GM12875 (cell line): Measurements from ENCODE around the gene SVIL.
"Not testable (repeated sequence)": the region's sequence is repeated elsewhere in the genome, so short reads cannot be mapped to it uniquely, and the experiment has no call there.

Experiments used
- H3K4me3 ChIP-seq: one replicate; pipeline ENCODE4 v1.5.1; 2011; ENCODE audit warnings: low read depth, low read length, control low read depth
- TF ChIP-seq, protein P1 (sequence below): IDR thresholded peaks from 2 replicates; pipeline ENCODE4 v1.5.1; 2011; ENCODE audit warnings: low read depth, mild to moderate bottlenecking, control low read depth, inconsistent platforms, low read length, moderate library complexity, borderline replicate concordance; ENCODE audit not compliant: insufficient read depth

The SVIL gene

DNA sequence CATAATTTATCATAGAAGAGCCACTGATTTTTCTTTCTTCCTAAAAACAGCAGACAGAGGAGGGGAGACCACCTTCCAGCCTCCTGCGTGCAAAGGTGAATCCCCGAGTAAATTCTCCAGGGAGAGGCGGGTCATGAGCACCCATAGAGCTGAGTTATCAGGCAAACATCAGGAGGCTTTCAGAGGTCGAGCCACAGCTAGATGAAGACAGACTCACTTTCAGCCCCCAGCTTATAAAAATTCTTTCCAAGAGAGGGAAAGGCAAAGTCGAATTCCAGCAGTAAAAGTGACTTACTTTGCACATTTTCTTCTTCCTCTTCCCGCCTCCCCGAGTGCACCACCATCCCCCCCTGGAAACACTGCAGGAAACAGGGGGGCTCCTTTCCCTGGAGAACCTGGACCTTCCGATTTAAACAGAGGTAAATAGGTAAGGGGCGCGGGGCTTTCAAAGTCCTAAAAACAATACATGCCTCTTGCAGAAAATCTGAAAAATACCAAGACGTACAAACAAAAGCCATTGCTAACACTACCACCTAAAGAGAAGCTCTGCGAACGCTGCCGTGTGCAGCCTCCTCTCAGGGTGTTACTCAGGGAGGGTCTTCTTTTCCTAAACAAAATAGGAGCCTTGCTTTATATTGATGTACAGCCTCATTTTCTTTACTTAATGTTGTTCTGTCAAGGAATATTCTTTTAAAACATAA lies 163.8 kb downstream of the SVIL start:
- TF ChIP-seq, protein P1, sequence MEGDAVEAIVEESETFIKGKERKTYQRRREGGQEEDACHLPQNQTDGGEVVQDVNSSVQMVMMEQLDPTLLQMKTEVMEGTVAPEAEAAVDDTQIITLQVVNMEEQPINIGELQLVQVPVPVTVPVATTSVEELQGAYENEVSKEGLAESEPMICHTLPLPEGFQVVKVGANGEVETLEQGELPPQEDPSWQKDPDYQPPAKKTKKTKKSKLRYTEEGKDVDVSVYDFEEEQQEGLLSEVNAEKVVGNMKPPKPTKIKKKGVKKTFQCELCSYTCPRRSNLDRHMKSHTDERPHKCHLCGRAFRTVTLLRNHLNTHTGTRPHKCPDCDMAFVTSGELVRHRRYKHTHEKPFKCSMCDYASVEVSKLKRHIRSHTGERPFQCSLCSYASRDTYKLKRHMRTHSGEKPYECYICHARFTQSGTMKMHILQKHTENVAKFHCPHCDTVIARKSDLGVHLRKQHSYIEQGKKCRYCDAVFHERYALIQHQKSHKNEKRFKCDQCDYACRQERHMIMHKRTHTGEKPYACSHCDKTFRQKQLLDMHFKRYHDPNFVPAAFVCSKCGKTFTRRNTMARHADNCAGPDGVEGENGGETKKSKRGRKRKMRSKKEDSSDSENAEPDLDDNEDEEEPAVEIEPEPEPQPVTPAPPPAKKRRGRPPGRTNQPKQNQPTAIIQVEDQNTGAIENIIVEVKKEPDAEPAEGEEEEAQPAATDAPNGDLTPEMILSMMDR = no peak
- H3K4me3 ChIP-seq = no peak overlapping the region

DNA sequence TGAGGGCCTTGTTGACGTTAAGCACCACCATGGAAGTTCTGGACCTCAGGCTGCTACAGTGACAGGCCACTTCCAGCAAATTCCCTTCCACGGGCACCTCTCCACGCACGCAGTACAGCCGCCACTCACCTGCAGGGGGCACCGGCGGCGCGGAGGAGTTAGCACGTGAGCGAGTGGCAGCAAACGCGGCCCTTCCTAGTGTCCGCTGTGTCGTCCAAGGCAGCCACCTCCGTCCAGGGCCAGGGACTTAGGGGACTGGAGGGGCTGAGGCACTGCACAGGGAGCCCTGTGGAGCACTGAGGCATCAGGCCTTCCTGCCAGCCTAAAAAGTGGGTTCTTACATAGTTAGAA lies 164.4 kb downstream of the SVIL start:
- H3K4me3 ChIP-seq = no peak overlapping the region
- TF ChIP-seq, protein P1 = peak; percentile 31; the same call in 1 of the 2 replicates

DNA sequence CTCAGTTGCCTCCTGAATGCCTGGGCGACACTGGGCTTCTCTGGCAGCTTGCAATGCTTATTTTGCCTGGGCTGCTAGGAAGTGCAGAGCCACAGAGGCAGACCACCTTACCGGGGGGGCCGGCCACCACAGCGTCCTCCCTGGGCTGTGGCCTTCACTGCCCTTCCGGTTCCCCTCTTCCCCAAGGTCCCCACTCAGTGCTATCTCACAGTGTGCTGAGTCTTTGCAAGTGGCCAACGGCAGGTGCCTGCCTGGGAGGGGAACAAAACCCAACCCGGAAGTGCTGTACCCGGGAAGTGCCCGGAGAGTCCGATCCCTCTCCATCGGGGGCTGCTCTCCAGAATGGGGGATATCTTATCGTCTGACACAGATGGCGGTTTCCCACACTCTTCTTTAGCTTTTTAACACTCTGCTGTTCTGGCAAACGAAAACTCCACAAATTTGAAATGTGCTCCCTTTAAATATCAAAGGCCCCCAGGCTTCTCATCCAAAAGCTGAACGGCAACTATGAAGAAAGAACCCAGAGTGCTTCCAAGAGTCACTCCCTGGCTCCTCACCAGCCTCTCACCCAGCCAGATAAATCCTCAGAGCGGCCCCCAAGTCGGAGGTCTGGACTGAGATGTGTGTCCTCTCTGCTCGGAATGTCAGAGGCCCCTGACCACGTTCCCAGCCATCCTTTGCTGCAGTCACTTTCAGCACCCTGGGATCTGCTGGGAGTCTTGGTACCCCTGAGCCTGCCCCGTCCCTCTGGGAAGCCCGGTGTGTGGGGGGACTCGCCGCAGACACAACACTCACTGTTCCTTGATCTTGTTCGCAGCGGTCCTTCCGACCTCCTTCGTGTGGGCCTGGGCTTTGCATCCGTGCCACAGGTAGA lies 165.1 kb downstream of the SVIL start:
- H3K4me3 ChIP-seq = no peak overlapping the region
- TF ChIP-seq, protein P1 = no peak

DNA sequence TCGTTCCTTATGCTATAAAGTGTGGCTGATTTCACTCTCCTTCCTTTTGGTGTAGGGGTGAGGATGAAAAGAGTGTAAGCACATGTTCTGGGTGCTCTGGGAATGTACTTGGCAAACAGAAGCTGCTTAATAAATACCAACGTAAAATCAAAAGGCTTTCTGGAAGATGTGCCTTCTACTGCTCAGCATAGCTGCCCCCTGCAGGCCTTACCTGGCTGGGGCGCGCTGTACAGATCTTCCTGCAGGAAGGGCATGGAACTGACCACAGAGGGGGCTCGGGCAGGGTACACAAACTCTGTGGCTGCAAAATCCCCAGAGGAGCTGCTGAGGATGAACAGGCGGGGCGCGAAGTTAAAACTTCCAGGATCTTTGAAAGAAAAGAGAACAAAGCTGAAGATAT lies 169.4 kb downstream of the SVIL start:
- H3K4me3 ChIP-seq = no peak overlapping the region
- TF ChIP-seq, protein P1 = no peak

DNA sequence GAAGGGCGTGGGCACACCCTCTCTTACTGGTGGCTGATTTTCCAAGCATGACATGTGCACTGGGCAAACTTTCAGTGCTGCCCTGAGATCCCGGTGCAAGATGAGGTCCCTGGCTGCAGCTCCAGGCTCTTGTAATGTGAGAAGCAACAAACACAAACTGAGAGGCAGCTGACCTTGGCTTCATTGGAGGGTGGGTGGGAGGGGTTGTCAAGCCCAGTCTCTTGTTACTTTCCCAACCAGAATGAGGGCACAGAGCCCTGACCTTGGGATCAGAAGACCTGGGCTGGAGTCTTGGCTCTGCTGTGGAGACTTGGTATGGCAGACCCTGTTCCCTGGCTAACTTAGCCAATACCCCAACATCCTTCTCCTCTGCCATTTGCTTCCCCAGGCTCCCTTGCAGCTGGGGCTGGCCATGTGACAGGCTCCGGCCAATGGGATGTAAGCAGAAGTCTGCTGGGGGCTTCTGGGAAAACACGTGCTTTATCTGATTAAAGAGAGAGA lies 170.1 kb downstream of the SVIL start:
- H3K4me3 ChIP-seq = not testable (repeated sequence)

DNA sequence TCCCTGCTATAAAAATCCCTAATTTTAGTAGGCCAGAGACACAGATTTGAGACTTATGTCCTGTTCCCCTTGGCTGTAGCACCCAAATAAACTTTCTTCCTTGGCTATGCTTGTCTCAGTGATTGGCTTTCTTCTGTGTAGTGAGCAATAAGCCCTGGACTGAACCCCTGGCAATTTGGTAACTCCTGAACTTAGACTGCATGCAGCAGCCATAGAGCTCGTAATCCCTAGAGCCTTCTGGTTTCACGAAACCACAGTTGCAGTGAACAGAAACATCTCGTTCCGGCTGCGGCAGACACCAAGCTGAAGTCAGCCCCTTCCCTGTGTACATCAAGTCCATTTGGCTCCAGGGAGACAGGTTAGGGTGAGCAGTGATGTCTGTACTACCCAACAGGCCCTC lies 173.7 kb downstream of the SVIL start:
- TF ChIP-seq, protein P1 = no peak
- H3K4me3 ChIP-seq = no peak overlapping the region

DNA sequence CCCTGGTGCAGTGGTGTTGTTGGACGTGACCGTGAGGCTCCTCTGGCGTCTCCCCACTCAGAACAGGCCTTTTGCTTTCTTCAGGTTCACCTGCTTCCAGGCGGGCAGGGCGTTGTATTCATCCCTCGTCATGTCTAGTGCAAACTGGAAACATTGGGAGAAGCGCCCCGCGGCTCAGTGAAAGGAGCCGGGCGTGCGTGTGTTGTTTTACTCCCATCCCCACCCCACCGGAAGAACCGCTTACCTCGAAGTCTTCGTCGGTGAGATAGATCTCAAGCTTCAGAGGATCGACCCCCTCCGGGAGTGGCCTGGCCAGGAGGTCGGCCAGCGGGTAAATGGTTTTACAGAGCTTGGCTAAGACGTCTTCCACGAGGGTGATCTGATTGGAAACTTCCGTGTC lies 176.6 kb downstream of the SVIL start:
- H3K4me3 ChIP-seq = not testable (repeated sequence)

DNA sequence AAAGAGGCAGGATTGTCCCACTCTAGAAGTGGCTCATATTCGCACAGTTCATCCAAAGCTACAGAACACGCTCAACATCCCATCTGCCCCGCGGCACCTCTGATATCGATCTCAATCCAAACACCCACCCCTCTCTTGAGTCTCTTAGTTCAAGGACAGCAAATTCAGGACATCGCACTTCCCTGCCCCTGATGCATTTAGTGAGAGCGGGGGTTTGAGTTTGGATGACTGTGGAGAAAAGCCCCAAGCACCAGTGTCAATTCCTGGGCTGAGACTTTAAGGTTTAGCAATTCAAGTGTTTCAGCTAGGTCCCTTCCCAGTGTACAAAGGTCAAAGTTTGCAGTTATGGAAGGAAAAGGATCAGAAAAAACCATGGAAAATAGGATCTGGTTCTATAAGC lies 179.7 kb downstream of the SVIL start:
- TF ChIP-seq, protein P1 = no peak
- no peak overlapping the region for H3K4me3 ChIP-seq
